ENCODE data around the gene ADGRV1.
"Not testable (repeated sequence)": the region's sequence is repeated elsewhere in the genome, so short reads cannot be mapped to it uniquely, and the experiment has no call there.

Gene ADGRV1

DNA sequence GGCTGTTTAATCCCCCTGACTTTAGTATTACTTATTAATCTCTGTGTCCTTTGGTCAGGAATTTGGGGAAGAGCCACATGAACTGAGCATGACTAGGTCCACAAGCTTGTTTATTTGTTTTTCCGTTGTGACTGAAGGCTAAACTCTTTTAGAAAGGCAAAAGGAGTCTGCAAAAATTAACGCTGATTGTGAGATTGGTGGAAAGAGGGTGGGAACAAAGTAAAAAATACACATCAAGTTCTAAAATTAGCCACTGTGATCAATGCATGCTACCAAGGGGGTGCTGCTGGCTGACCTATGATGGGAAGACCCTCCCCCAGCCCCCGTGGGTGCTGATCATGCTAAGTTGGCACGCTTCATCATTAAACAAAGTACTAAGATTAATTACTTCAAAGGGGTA is 356.8 kb downstream of the ADGRV1 start:
- no peak for DNase-seq (ENCODE audit: low spot score)
- in situ Hi-C loops (cut with MboI; ENCODE audit: low pct_unique_long_range_greater_than_20kb, low sequenced_read_pairs, unreplicated experiment), result no loop called here

GRCh38 chr5:90916947-90917800 is 358.6 kb downstream of the ADGRV1 start:
- no peak for TF ChIP-seq CTCF (IDR thresholded peaks at IDR 0.05; ENCODE audit: extremely low read depth, insufficient read depth, missing control alignments)
- DNase-seq (ENCODE audit: low spot score), result no peak
- in situ Hi-C loops (cut with MboI; ENCODE audit: low pct_unique_long_range_greater_than_20kb, low sequenced_read_pairs, unreplicated experiment), result no loop called here

More for the DNA sequence above, 356.8 kb downstream of the ADGRV1 start:
- no peak for TF ChIP-seq CTCF (IDR thresholded peaks at IDR 0.05; ENCODE audit: extremely low read depth, insufficient read depth, missing control alignments)

DNA sequence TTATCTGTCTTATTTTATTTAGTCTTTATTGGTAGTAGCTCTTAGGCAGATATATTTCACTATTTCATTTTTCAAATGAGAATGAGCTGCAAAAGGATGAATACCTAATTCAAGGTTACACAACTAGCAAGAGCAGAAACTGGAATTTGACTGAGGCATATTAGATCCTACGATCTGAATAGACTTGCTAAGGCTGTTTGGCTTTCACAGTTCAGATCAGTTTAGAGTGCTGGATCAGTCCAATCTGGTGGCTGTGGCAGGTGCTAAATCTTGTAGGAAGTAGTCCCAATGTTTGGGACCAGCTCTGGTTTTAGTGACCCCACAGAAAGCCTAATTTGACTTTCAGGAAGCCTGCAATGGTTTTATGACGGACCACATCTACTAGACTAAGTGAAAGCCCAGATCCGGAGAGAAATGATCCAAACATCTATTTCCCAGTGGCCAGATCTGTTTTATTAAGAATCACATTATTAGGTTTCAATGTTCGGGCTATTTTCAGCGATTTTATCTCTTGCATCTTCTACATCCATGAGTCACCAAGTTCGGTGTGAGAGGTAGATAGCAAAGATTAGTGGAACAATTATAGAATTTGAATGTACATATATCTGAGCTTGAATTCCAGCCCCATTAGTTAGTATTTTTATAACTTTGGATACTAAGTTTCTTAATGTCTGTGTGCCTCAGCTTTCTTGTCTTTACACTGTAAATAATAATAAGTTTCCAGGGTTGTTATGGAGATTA is 359.5 kb downstream of the ADGRV1 start:
- no peak for TF ChIP-seq CTCF (IDR thresholded peaks at IDR 0.05; ENCODE audit: extremely low read depth, insufficient read depth, missing control alignments)
- in situ Hi-C loops (cut with MboI; ENCODE audit: low pct_unique_long_range_greater_than_20kb, low sequenced_read_pairs, unreplicated experiment), result no loop called here
- DNase-seq (ENCODE audit: low spot score), result no peak

GRCh38 chr5:90921418-90921973 is 362.9 kb downstream of the ADGRV1 start:
- in situ Hi-C loops (cut with MboI; ENCODE audit: low pct_unique_long_range_greater_than_20kb, low sequenced_read_pairs, unreplicated experiment), result no loop called here
- DNase-seq (ENCODE audit: low spot score), result no peak
- no peak for TF ChIP-seq CTCF (IDR thresholded peaks at IDR 0.05; ENCODE audit: extremely low read depth, insufficient read depth, missing control alignments)

- DNase-seq (ENCODE audit: low spot score); in situ Hi-C loops (cut with MboI; ENCODE audit: low pct_unique_long_range_greater_than_20kb, low sequenced_read_pairs, unreplicated experiment): not testable (repeated sequence)
These were observed 365.6 kb downstream of the ADGRV1 start for GRCh38 chr5:90924222-90924621.

DNA sequence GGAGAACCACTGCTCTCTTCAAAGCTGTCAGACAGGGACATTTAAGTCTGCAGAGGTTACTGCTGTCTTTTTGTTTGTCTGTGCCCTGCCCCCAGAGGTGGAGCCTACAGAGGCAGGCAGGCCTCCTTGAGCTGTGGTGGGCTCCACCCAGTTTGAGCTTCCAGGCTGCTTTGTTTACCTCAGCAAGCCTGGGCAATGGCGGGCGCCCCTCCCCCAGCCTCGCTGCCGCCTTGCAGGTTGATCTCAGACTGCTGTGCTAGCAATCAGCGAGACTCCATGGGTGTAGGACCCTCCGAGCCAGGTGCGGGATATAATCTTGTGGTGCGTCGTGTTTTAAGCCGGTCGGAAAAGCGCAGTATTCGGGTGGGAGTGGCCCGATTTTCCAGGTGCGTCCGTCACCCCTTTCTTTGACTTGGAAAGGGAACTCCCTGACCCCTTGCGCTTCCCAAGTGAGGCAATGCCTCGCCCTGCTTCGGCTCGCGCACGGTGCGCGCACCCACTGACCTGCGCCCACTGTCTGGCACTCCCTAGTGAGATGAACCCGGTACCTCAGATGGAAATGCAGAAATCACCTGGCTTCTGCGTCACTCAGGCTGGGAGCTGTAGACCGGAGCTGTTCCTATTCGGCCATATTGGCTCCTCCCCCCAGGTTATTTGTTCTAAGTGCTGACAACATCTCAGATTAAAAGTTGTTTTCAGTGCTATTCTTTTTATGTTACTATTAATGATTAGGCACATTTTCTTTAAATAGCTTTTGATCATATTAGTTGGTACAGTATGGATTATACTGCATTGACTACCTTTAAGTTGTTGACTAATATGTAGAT is 370.6 kb downstream of the ADGRV1 start:
- in situ Hi-C loops (cut with MboI; ENCODE audit: low pct_unique_long_range_greater_than_20kb, low sequenced_read_pairs, unreplicated experiment); DNase-seq (ENCODE audit: low spot score): not testable (repeated sequence)

GRCh38 chr5:90930062-90930461 is 371.5 kb downstream of the ADGRV1 start:
- in situ Hi-C loops (cut with MboI; ENCODE audit: low pct_unique_long_range_greater_than_20kb, low sequenced_read_pairs, unreplicated experiment), result no loop called here
- no peak for DNase-seq (ENCODE audit: low spot score)
- TF ChIP-seq CTCF (IDR thresholded peaks at IDR 0.05; ENCODE audit: extremely low read depth, insufficient read depth, missing control alignments), result no peak
